ENCODE measurements around the gene CNBP.

DNA sequence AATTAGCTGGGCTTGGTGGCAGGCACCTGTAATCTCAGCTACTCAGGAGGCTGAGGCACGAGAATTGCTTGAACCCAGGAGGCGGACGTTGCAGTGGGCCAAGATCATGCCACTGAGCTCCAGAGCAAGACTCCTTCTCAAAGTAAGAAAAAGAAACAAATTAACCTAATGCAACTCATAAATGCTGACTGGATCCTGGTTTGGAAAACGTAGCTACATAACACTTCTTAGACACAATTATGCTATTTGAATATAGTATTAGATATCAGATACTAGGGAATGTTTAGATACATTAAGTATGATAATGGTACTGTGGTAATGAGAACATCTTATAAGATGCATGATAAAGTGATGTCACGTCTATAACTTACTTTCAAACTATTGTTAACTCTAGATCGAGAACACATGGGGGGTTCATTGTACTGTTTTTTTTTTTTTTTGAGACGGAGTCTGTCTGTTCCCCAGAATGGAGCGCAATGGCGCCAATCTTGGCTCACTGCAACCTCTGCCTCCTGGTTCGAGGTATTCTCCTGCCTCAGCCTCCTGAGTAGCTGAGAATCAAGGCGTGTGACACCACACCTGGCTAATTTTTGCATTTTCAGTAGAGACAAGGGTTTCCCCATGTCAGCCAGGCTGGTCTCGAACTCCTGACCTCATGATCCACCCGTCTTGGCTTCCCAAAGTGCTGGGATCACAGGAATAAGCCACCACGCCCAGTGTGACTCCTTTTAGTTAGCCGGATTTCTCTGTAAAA, 16.9 kb downstream of the CNBP start:
- no peak for TF ChIP-seq EZH2phosphoT487 (IDR thresholded peaks at IDR 0.05; ENCODE audit: insufficient read depth, low read depth)
- TF ChIP-seq EZH2 (IDR thresholded peaks at IDR 0.05; ENCODE audit: insufficient read depth, poor library complexity, severe bottlenecking) = no peak

All from GM23248 (cell line).